Keratinocyte (primary cell): ENCODE results near the gene DDX6. TPM values are rescaled to one million over a fixed set of nuclear protein-coding genes. Genes with fewer than 3 reads are reported as not detected.

ENCODE experiments used
- DNase-seq: peaks from one replicate; pipeline ENCODE4 v3.0.0-alpha.2; 2011; ENCODE audit warnings: low read depth, missing footprints, low spot score
- FAIRE-seq: peaks from 2 replicates; lab custom pipeline; 2011; peaks lifted over from hg19 to GRCh38; lab: Jason Lieb, UNC
- H2AFZ ChIP-seq: 2 replicates; pipeline ENCODE4 v1.6.0; 2012; ENCODE audit warnings: low read length, control low read depth, inconsistent platforms; ENCODE audit not compliant: control insufficient read depth
- H3K27ac ChIP-seq: 2 replicates; pipeline ENCODE4 v1.5.1; 2011; ENCODE audit warnings: low read length; ENCODE audit not compliant: control insufficient read depth, insufficient read depth
- H3K27me3 ChIP-seq: 3 replicates; pipeline ENCODE4 v1.6.0; 2011; ENCODE audit warnings: low read length; ENCODE audit not compliant: control insufficient read depth, insufficient read depth; ENCODE audit errors: extremely low read depth
- H3K36me3 ChIP-seq, 2 experiments: 2 replicates in 1 of 2; 3 replicates in 1 of 2; pipeline ENCODE4 v1.5.1; 2011; ENCODE audit warnings: low read length in 2 of 2, mild to moderate bottlenecking in 1 of 2; ENCODE audit not compliant: control insufficient read depth in 2 of 2, insufficient read depth in 2 of 2; ENCODE audit errors: extremely low read depth in 1 of 2
- H3K4me1 ChIP-seq: 3 replicates; pipeline ENCODE4 v1.5.1; 2011; ENCODE audit warnings: low read length; ENCODE audit not compliant: control insufficient read depth, insufficient read depth; ENCODE audit errors: extremely low read depth
- H3K4me2 ChIP-seq: 3 replicates; pipeline ENCODE4 v1.6.0; 2011; ENCODE audit warnings: low read depth, low read length; ENCODE audit not compliant: control insufficient read depth, insufficient read depth; ENCODE audit errors: extremely low read depth
- H3K4me3 ChIP-seq, 3 experiments: fragments of 200-600 bp in 1 of 3; sonication (generic) in 1 of 3; 2 replicates in 2 of 3; 3 replicates in 1 of 3; pipeline ENCODE4 v1.5.1; 2011 to 2016; ENCODE audit warnings: low read length in 3 of 3, mild to moderate bottlenecking in 3 of 3, control low read depth in 2 of 3, inconsistent platforms in 1 of 3, low read depth in 1 of 3, mixed read lengths in 1 of 3, mixed run types in 1 of 3, moderate library complexity in 1 of 3; ENCODE audit not compliant: control insufficient read depth in 2 of 3, insufficient read depth in 2 of 3; ENCODE audit errors: extremely low read depth in 1 of 3
- H3K79me2 ChIP-seq: 2 replicates; pipeline ENCODE4 v1.6.0; 2012; ENCODE audit warnings: low read length; ENCODE audit not compliant: control insufficient read depth, insufficient read depth
- H3K9ac ChIP-seq: 3 replicates; pipeline ENCODE4 v1.6.0; 2011; ENCODE audit warnings: low read length; ENCODE audit not compliant: control insufficient read depth, insufficient read depth; ENCODE audit errors: extremely low read depth
- H3K9me1 ChIP-seq: 3 replicates; pipeline ENCODE4 v1.6.0; 2011; ENCODE audit warnings: low read length; ENCODE audit not compliant: control insufficient read depth, insufficient read depth; ENCODE audit errors: extremely low read depth
- H3K9me3 ChIP-seq: 2 replicates; pipeline ENCODE4 v1.5.1; 2012; ENCODE audit warnings: low read depth, low read length; ENCODE audit not compliant: control insufficient read depth
- H4K20me1 ChIP-seq: 3 replicates; pipeline ENCODE4 v1.6.0; 2011; ENCODE audit warnings: low read length; ENCODE audit not compliant: control insufficient read depth, insufficient read depth; ENCODE audit errors: extremely low read depth
- EZH2 ChIP-seq: IDR thresholded peaks from one replicate; pipeline ENCODE4 v1.6.1; 2012; ENCODE audit warnings: inconsistent platforms, mild to moderate bottlenecking, low read length, moderate library complexity
- dilution Hi-C: fragments of 300-500 bp; cut with MboI; formaldehyde crosslinking; loops from one replicate; pipeline ENCODE4 v1.7.0; 2020; ENCODE audit warnings: low sequenced_read_pairs; ENCODE audit not compliant: extremely low pct_ligation_motif_present
- polyA plus RNA-seq, 5 experiments: library from polyadenylated mRNA; depleted of rRNA in 3 of 5; stranded (reverse) in 3 of 5; stranded (forward) in 1 of 5; unstranded in 1 of 5; fragments of >200 nt; gene quantifications; 1 replicate in 1 of 5; 2 replicates in 3 of 5; 3 replicates in 1 of 5; pipeline versions ENCODE4 v1.2.1 to v1.2.3, GENCODE V29; 2011 to 2012; ENCODE audit warnings: missing spikeins in 2 of 5, low read depth in 1 of 5, low replicate concordance in 1 of 5
- TF ChIP-seq, protein P1 (sequence below), 3 experiments: IDR thresholded peaks in 1 of 3; conservative IDR thresholded peaks in 1 of 3; optimal IDR thresholded peaks in 1 of 3; 2 replicates in 2 of 3; 3 replicates in 1 of 3; pipeline versions ENCODE3 to v1.5.1; 2011; ENCODE audit warnings: low read length in 3 of 3, mild to moderate bottlenecking in 3 of 3, moderate library complexity in 2 of 3, control low read depth in 1 of 3, inconsistent platforms in 1 of 3; ENCODE audit not compliant: insufficient read depth in 2 of 3; ENCODE audit errors: extremely low read depth in 1 of 3

The DDX6 gene
- polyA plus RNA-seq, 1 donor (not counting 4 experiments of a cell fraction or from before 2014, with no cell fraction given), result 58.0 TPM

DNA sequence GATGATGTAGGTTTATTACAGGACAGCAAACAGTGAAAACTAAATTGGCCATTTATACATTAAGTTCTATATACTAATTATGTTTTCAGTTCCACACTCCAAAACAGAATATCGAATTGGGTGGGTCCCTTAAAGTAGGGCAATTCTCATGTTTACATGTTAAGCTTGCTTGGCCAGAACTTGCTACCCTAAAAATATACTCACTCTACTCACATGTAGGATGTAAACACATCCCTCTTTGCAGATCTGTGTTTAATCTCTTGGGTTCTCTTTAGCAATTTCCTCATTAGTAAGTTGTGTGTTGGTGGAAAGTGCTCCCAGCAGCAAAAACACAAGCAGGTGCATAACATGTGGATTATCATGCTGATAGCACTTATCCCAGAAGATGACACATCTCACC, 22.6 kb upstream of the DDX6 start:
- Histone ChIP-seq H3K9me1 (no peaks in the 10 kb centered on the region), H3K36me3 (no peaks in the 10 kb centered on the region), H4K20me1 (no peaks in the 10 kb centered on the region), H3K4me3 (no peak overlapping the region), H3K4me1 (no peaks in the 10 kb centered on the region), H3K27me3 (no peaks in the 10 kb centered on the region), H2AFZ (no peak overlapping the region), H3K9me3 (no peaks in the 10 kb centered on the region), H3K27ac (no peak overlapping the region), H3K79me2 (no peaks in the 10 kb centered on the region), H3K9ac (no peak overlapping the region), H3K4me2 (no peak overlapping the region)
- dilution Hi-C loops, result no loop called here
- TF ChIP-seq, protein P1, sequence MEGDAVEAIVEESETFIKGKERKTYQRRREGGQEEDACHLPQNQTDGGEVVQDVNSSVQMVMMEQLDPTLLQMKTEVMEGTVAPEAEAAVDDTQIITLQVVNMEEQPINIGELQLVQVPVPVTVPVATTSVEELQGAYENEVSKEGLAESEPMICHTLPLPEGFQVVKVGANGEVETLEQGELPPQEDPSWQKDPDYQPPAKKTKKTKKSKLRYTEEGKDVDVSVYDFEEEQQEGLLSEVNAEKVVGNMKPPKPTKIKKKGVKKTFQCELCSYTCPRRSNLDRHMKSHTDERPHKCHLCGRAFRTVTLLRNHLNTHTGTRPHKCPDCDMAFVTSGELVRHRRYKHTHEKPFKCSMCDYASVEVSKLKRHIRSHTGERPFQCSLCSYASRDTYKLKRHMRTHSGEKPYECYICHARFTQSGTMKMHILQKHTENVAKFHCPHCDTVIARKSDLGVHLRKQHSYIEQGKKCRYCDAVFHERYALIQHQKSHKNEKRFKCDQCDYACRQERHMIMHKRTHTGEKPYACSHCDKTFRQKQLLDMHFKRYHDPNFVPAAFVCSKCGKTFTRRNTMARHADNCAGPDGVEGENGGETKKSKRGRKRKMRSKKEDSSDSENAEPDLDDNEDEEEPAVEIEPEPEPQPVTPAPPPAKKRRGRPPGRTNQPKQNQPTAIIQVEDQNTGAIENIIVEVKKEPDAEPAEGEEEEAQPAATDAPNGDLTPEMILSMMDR (optimal IDR thresholded peaks at IDR 0.05 in 1 of 3, IDR thresholded peaks at IDR 0.05 in 1 of 3, conservative IDR thresholded peaks at IDR 0.05 in 1 of 3; ENCODE audit: extremely low read depth in 1 of 3, insufficient read depth in 2 of 3, low read length in 3 of 3), result no peak
- TF ChIP-seq EZH2, result no peak
- no peak for FAIRE-seq
- DNase-seq, result no peak

DNA sequence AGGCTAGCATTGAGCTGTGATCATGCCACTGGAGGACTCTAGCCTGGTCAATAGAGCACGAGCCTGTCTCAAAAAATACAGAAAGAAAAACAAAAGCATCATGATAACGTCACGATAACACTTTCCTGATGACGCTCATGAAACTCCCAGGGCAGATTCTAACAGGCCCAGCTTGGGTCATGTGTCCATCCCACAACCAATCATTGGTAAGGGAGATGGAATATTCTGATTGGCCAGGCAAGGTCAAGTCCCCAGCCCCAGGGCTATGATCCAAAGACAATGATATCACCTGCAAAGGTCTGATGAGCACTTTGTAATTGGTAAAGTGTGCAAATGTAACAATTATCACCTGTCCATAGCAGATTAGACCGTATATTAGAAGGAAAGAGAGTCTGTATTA, 21.5 kb upstream of the DDX6 start:
- TF ChIP-seq EZH2, result no peak
- TF ChIP-seq, protein P1 (optimal IDR thresholded peaks at IDR 0.05 in 1 of 3, IDR thresholded peaks at IDR 0.05 in 1 of 3, conservative IDR thresholded peaks at IDR 0.05 in 1 of 3; ENCODE audit: extremely low read depth in 1 of 3, insufficient read depth in 2 of 3, low read length in 3 of 3), result no peak
- H3K9ac ChIP-seq, result no peak overlapping the region
- H3K4me3 ChIP-seq, result no peak overlapping the region
- H3K9me3 ChIP-seq, result no peaks in the 10 kb centered on the region
- H3K27ac ChIP-seq, result no peak overlapping the region
- dilution Hi-C loops, result no loop called here
- H3K27me3 ChIP-seq, result no peaks in the 10 kb centered on the region
- H3K4me2 ChIP-seq, result no peak overlapping the region
- H4K20me1 ChIP-seq, result no peaks in the 10 kb centered on the region
- DNase-seq (no peak), FAIRE-seq (no peak)
- no peaks in the 10 kb centered on the region for H3K4me1 ChIP-seq
- H3K36me3 ChIP-seq, result no peaks in the 10 kb centered on the region
- no peaks in the 10 kb centered on the region for H3K9me1 ChIP-seq
- H3K79me2 ChIP-seq, result no peaks in the 10 kb centered on the region
- no peak overlapping the region for H2AFZ ChIP-seq
